Keratinocyte (primary cell): Measurements from ENCODE around the gene KCNF1. TPM values are rescaled to one million over a fixed set of nuclear protein-coding genes. Genes with fewer than 3 reads are reported as not detected.

Source experiments
- DNase-seq: peaks from one replicate; pipeline ENCODE4 v3.0.0-alpha.2; 2011; ENCODE audit warnings: low read depth, missing footprints, low spot score
- FAIRE-seq: peaks from 2 replicates; lab custom pipeline; 2011; peaks lifted over from hg19 to GRCh38; lab: Jason Lieb, UNC
- H2AFZ ChIP-seq: 2 replicates; pipeline ENCODE4 v1.6.0; 2012; ENCODE audit warnings: low read length, control low read depth, inconsistent platforms; ENCODE audit not compliant: control insufficient read depth
- H3K27ac ChIP-seq: 2 replicates; pipeline ENCODE4 v1.5.1; 2011; ENCODE audit warnings: low read length; ENCODE audit not compliant: control insufficient read depth, insufficient read depth
- H3K27me3 ChIP-seq: 3 replicates; pipeline ENCODE4 v1.6.0; 2011; ENCODE audit warnings: low read length; ENCODE audit not compliant: control insufficient read depth, insufficient read depth; ENCODE audit errors: extremely low read depth
- H3K36me3 ChIP-seq, 2 experiments: 2 replicates in 1 of 2; 3 replicates in 1 of 2; pipeline ENCODE4 v1.5.1; 2011; ENCODE audit warnings: low read length in 2 of 2, mild to moderate bottlenecking in 1 of 2; ENCODE audit not compliant: control insufficient read depth in 2 of 2, insufficient read depth in 2 of 2; ENCODE audit errors: extremely low read depth in 1 of 2
- H3K4me1 ChIP-seq: 3 replicates; pipeline ENCODE4 v1.5.1; 2011; ENCODE audit warnings: low read length; ENCODE audit not compliant: control insufficient read depth, insufficient read depth; ENCODE audit errors: extremely low read depth
- H3K4me2 ChIP-seq: 3 replicates; pipeline ENCODE4 v1.6.0; 2011; ENCODE audit warnings: low read depth, low read length; ENCODE audit not compliant: control insufficient read depth, insufficient read depth; ENCODE audit errors: extremely low read depth
- H3K4me3 ChIP-seq, 3 experiments: fragments of 200-600 bp in 1 of 3; sonication (generic) in 1 of 3; 2 replicates in 2 of 3; 3 replicates in 1 of 3; pipeline ENCODE4 v1.5.1; 2011 to 2016; ENCODE audit warnings: low read length in 3 of 3, mild to moderate bottlenecking in 3 of 3, control low read depth in 2 of 3, inconsistent platforms in 1 of 3, low read depth in 1 of 3, mixed read lengths in 1 of 3, mixed run types in 1 of 3, moderate library complexity in 1 of 3; ENCODE audit not compliant: control insufficient read depth in 2 of 3, insufficient read depth in 2 of 3; ENCODE audit errors: extremely low read depth in 1 of 3
- H3K79me2 ChIP-seq: 2 replicates; pipeline ENCODE4 v1.6.0; 2012; ENCODE audit warnings: low read length; ENCODE audit not compliant: control insufficient read depth, insufficient read depth
- H3K9ac ChIP-seq: 3 replicates; pipeline ENCODE4 v1.6.0; 2011; ENCODE audit warnings: low read length; ENCODE audit not compliant: control insufficient read depth, insufficient read depth; ENCODE audit errors: extremely low read depth
- H3K9me1 ChIP-seq: 3 replicates; pipeline ENCODE4 v1.6.0; 2011; ENCODE audit warnings: low read length; ENCODE audit not compliant: control insufficient read depth, insufficient read depth; ENCODE audit errors: extremely low read depth
- H3K9me3 ChIP-seq: 2 replicates; pipeline ENCODE4 v1.5.1; 2012; ENCODE audit warnings: low read depth, low read length; ENCODE audit not compliant: control insufficient read depth
- H4K20me1 ChIP-seq: 3 replicates; pipeline ENCODE4 v1.6.0; 2011; ENCODE audit warnings: low read length; ENCODE audit not compliant: control insufficient read depth, insufficient read depth; ENCODE audit errors: extremely low read depth
- CTCF ChIP-seq, 3 experiments: IDR thresholded peaks in 1 of 3; conservative IDR thresholded peaks in 1 of 3; optimal IDR thresholded peaks in 1 of 3; 2 replicates in 2 of 3; 3 replicates in 1 of 3; pipeline versions ENCODE3 to v1.5.1; 2011; ENCODE audit warnings: low read length in 3 of 3, mild to moderate bottlenecking in 3 of 3, moderate library complexity in 2 of 3, control low read depth in 1 of 3, inconsistent platforms in 1 of 3; ENCODE audit not compliant: insufficient read depth in 2 of 3; ENCODE audit errors: extremely low read depth in 1 of 3
- EZH2 ChIP-seq: IDR thresholded peaks from one replicate; pipeline ENCODE4 v1.6.1; 2012; ENCODE audit warnings: inconsistent platforms, mild to moderate bottlenecking, low read length, moderate library complexity
- dilution Hi-C: fragments of 300-500 bp; cut with MboI; formaldehyde crosslinking; loops from one replicate; pipeline ENCODE4 v1.7.0; 2020; ENCODE audit warnings: low sequenced_read_pairs; ENCODE audit not compliant: extremely low pct_ligation_motif_present
- polyA plus RNA-seq, 5 experiments: library from polyadenylated mRNA; depleted of rRNA in 3 of 5; stranded (reverse) in 3 of 5; stranded (forward) in 1 of 5; unstranded in 1 of 5; fragments of >200 nt; gene quantifications; 1 replicate in 1 of 5; 2 replicates in 3 of 5; 3 replicates in 1 of 5; pipeline versions ENCODE4 v1.2.1 to v1.2.3, GENCODE V29; 2011 to 2012; ENCODE audit warnings: missing spikeins in 2 of 5, low read depth in 1 of 5, low replicate concordance in 1 of 5

The KCNF1 gene
- polyA plus RNA-seq, 1 donor (not counting 4 experiments of a cell fraction or from before 2014, with no cell fraction given), result 0.05 TPM

- TF ChIP-seq EZH2 (no peak), CTCF (optimal IDR thresholded peaks at IDR 0.05 in 1 of 3, IDR thresholded peaks at IDR 0.05 in 1 of 3, conservative IDR thresholded peaks at IDR 0.05 in 1 of 3; ENCODE audit: extremely low read depth in 1 of 3, insufficient read depth in 2 of 3, low read length in 3 of 3) (no peak)
- Histone ChIP-seq H3K36me3 (no peaks in the 10 kb centered on the region), H3K4me2 (no peak overlapping the region), H3K9me3 (no peaks in the 10 kb centered on the region), H3K9ac (no peak overlapping the region), H2AFZ (no peak overlapping the region), H3K4me1 (no peaks in the 10 kb centered on the region), H3K9me1 (no peaks in the 10 kb centered on the region), H3K27ac (no peak overlapping the region), H3K27me3 (peaks cover 17% of the 10 kb centered on the region), H3K79me2 (no peaks in the 10 kb centered on the region), H4K20me1 (no peaks in the 10 kb centered on the region), H3K4me3 (no peak overlapping the region)
- FAIRE-seq, result no peak
- dilution Hi-C loops, result no loop called here
- DNase-seq, result no peak
Measured at GRCh38 chr2:10864251-10864650, 47.5 kb upstream of the KCNF1 start.

GRCh38 chr2:10864861-10865636, 46.7 kb upstream of the KCNF1 start:
- Histone ChIP-seq H3K4me1 (no peaks in the 10 kb centered on the region), H3K9me1 (no peaks in the 10 kb centered on the region), H3K27me3 (peaks cover 15% of the 10 kb centered on the region), H3K27ac (no peak overlapping the region), H4K20me1 (no peaks in the 10 kb centered on the region), H2AFZ (no peak overlapping the region), H3K79me2 (no peaks in the 10 kb centered on the region), H3K9me3 (no peaks in the 10 kb centered on the region), H3K36me3 (no peaks in the 10 kb centered on the region), H3K4me3 (no peak overlapping the region), H3K4me2 (no peak overlapping the region), H3K9ac (no peak overlapping the region)
- DNase-seq, result no peak
- TF ChIP-seq CTCF (optimal IDR thresholded peaks at IDR 0.05 in 1 of 3, IDR thresholded peaks at IDR 0.05 in 1 of 3, conservative IDR thresholded peaks at IDR 0.05 in 1 of 3; ENCODE audit: extremely low read depth in 1 of 3, insufficient read depth in 2 of 3, low read length in 3 of 3) (peak in 2 of 3 experiments; percentile 16 to 36), EZH2 (no peak)
- no peak for FAIRE-seq
- dilution Hi-C loops, result no loop called here
